HG03354 (cell line): Measurements from ENCODE around the gene TMEM214.

Experiments used
- ATAC-seq: cut with Tn5 transposase; IDR thresholded peaks from one replicate; pipeline ENCODE4 v1.9.1; 2021; ENCODE audit warnings: mild to moderate bottlenecking; ENCODE audit not compliant: unreplicated experiment, poor library complexity, severe bottlenecking

TMEM214 gene

GRCh38 chr2:27032495-27033252 lies at the start of gene TMEM214:
Gene TMEM214 (plus strand): TSS chr2:27032965. CDS start chr2:27033016, 51 bp downstream.
- peak; percentile 96 for ATAC-seq

- no peak for ATAC-seq
Observed at GRCh38 chr2:26983746-26984145, 49.0 kb upstream of the TMEM214 start.

- no peak for ATAC-seq
Observed at GRCh38 chr2:26985807-26986206, 47.0 kb upstream of the TMEM214 start.

GRCh38 chr2:26986576-26986975 lies 46.2 kb upstream of the TMEM214 start:
- ATAC-seq = no peak

GRCh38 chr2:26988058-26988860 lies 44.5 kb upstream of the TMEM214 start:
- ATAC-seq = no peak

- ATAC-seq = no peak
Observed at GRCh38 chr2:26989156-26989555, 43.6 kb upstream of the TMEM214 start.

- ATAC-seq = no peak
Observed at GRCh38 chr2:26991717-26992116, 41.0 kb upstream of the TMEM214 start.

- no peak for ATAC-seq
Observed at GRCh38 chr2:26993768-26994167, 39.0 kb upstream of the TMEM214 start.

- ATAC-seq = no peak
Observed at GRCh38 chr2:26994983-26995382, 37.8 kb upstream of the TMEM214 start.

- no peak for ATAC-seq
Observed at GRCh38 chr2:26997394-26997793, 35.4 kb upstream of the TMEM214 start.

GRCh38 chr2:26998323-26998722 lies 34.4 kb upstream of the TMEM214 start:
- no peak for ATAC-seq

GRCh38 chr2:27000228-27000627 lies 32.5 kb upstream of the TMEM214 start:
- ATAC-seq = no peak

- no peak for ATAC-seq
Observed at GRCh38 chr2:27000995-27001394, 31.8 kb upstream of the TMEM214 start.

GRCh38 chr2:27001950-27002349 lies 30.8 kb upstream of the TMEM214 start:
- ATAC-seq = no peak

- no peak for ATAC-seq
Observed at GRCh38 chr2:27003007-27003406, 29.8 kb upstream of the TMEM214 start.

- ATAC-seq = no peak
Observed at GRCh38 chr2:27003857-27004256, 28.9 kb upstream of the TMEM214 start.

- ATAC-seq = no peak
Observed at GRCh38 chr2:27006602-27007415, 26.0 kb upstream of the TMEM214 start.

GRCh38 chr2:27007416-27008374 lies 25.1 kb upstream of the TMEM214 start:
- no peak for ATAC-seq

GRCh38 chr2:27008678-27009077 lies 24.1 kb upstream of the TMEM214 start:
- no peak for ATAC-seq
